Measurements from ENCODE around the gene ENG. TPM values are rescaled to one million over a fixed set of nuclear protein-coding genes. Genes with fewer than 3 reads are reported as not detected.

Gene ENG
- 10 to 100 TPM; 18.3 to 35.5 (median 34.8) TPM for total RNA-seq
- long read RNA-seq, donor 1, transcript ENG-202 (15 exons, 3,048 nt) = major isoform, 68 of 113 reads
- long read RNA-seq, donor 1, partial matches to known transcripts = 35 of 113 reads
- long read RNA-seq, donor 1, other reads (novel, unspliced or antisense) = 9 of 113 reads
- long read RNA-seq, donor 2, transcript ENG-202 (15 exons, 3,048 nt) = major isoform, 12 of 20 reads
- long read RNA-seq, donor 2, partial matches to known transcripts = 7 of 20 reads
- long read RNA-seq, donor 2, other reads (novel, unspliced or antisense) = 1 of 20 reads

- TF ChIP-seq, protein P1, sequence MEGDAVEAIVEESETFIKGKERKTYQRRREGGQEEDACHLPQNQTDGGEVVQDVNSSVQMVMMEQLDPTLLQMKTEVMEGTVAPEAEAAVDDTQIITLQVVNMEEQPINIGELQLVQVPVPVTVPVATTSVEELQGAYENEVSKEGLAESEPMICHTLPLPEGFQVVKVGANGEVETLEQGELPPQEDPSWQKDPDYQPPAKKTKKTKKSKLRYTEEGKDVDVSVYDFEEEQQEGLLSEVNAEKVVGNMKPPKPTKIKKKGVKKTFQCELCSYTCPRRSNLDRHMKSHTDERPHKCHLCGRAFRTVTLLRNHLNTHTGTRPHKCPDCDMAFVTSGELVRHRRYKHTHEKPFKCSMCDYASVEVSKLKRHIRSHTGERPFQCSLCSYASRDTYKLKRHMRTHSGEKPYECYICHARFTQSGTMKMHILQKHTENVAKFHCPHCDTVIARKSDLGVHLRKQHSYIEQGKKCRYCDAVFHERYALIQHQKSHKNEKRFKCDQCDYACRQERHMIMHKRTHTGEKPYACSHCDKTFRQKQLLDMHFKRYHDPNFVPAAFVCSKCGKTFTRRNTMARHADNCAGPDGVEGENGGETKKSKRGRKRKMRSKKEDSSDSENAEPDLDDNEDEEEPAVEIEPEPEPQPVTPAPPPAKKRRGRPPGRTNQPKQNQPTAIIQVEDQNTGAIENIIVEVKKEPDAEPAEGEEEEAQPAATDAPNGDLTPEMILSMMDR (IDR thresholded peaks at IDR 0.05) = no peak
- DNase-seq (peak; percentile 62 to 84 (median 65)), ATAC-seq (peak; percentile 69)
- no peaks in the 10 kb centered on the region for H3K4me1 ChIP-seq (ENCODE audit: low read depth)
- H3K4me3 ChIP-seq = peak within 1 kb of the TSS; percentile 7
- H3K9me3 ChIP-seq = peaks cover 6% of the 10 kb centered on the region
- no peaks in the 10 kb centered on the region for H3K36me3 ChIP-seq (ENCODE audit: low read depth)
- intact Hi-C loops (cut with DNase I, micrococcal nuclease) = no loop called here
These were observed at the start of gene ENG for GRCh38 chr9:127854184-127854806. ENG (minus strand) TSS chr9:127854658; CDS start chr9:127854355, 303 bp downstream.

GRCh38 chr9:127903557-127904475, 49.4 kb upstream of the ENG start:
- TF ChIP-seq, protein P1 (IDR thresholded peaks at IDR 0.05) = no peak
- H3K4me1 ChIP-seq (ENCODE audit: low read depth) = peaks cover 72% of the 10 kb centered on the region

DNA sequence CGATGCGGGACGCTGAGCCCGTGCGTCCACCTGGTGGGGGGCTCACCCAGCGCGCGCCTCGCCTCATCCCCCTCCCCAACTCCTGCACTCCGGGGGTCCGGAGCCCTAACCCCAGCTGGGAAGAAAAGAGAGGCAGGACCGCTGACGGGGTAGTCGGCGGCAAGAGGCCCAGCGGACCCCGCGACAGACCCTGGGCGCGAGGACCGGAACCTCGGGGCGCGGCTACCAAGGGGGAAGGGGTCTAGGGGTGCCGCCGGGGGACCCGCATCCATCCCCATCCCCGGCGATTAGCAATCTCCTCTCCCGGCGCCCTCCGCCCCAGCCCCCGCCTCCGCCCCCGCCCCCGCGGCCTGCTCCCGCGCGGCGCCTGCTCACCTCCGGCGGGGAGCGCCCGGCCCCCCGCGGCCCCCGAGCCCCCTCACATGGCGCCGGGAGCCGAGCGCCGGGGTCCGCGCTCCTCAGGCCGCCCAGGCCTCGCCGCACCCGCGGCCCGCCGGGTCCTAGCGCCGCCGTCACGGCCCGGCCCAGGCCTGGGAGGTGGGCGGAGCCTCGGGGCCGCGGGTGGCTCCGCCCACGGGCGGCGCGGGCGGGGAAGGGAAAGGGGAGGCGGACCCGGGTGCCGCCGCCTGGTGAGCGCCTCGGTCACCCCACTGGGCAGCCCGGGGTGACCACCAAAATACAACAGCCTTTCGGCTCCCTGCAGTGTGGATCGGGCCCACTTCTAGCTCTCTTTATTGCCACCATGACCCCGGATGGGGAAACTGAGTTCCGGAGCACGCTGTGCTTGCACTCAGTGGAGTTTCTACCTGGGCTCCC, 44.9 kb upstream of the ENG start, which contains the start of gene ST6GALNAC6:
ST6GALNAC6 (minus strand) TSS at position 476 of the 816 bp plus-strand sequence. CDS start 1,622 bp downstream, outside the sequence.
- Histone ChIP-seq H3K36me3 (ENCODE audit: low read depth) (peaks cover 8% of the 10 kb centered on the region), H3K9me3 (no peaks in the 10 kb centered on the region), H3K4me1 (ENCODE audit: low read depth) (peaks cover 52% of the 10 kb centered on the region), H3K4me3 (peak within 1 kb of the TSS; percentile 75)
- ATAC-seq (peak; percentile 77), DNase-seq (peak; percentile 78 to 87 (median 79))
- TF ChIP-seq, protein P1 (IDR thresholded peaks at IDR 0.05) = no peak
- intact Hi-C loops (cut with DNase I, micrococcal nuclease) = no loop called here

More at GRCh38 chr9:127903557-127904475, 49.4 kb upstream of the ENG start:
- Histone ChIP-seq H3K9me3 (no peaks in the 10 kb centered on the region), H3K36me3 (ENCODE audit: low read depth) (no peaks in the 10 kb centered on the region), H3K4me3 (no peak overlapping the region)
- ATAC-seq = peak; percentile 72
- DNase-seq = peak; percentile 94 to 96 (median 96)
- intact Hi-C loops (cut with DNase I, micrococcal nuclease) = no loop called here

DNA sequence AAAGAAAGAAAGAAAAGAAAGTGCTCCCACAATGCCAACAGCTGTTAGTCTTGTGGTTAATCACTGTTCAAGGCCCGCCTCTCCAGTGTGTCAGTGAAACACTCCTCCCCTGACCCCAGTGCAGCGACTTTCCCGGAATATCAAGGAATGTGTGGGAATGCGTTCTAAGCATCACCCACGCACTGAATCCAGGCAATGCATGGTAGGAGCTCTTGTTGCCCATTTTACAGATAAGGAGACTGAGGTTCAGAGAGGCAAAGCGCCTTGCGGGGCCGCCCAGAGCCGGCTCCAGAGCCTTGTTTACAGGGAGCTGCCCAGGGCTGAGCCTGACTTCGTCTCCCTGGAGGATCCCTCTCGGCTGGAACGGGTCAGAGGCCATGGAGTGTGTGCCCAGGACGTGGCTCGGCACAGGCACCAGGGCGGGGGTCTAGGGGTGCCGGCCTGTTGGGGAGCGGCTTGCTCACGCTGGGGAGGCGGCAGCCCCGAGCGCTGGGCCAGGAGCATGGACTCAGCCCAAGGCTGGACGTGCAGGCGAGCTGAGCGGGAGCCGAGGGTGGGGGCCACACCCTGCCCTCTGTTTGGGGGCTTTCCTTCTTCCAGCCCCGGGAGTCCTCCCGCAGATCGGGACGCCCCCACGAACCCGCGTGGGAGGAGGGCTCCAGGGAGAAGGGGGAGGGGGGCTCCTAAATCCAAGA, 44.1 kb upstream of the ENG start:
- H3K4me1 ChIP-seq (ENCODE audit: low read depth) = peaks cover 44% of the 10 kb centered on the region
- peaks cover 10% of the 10 kb centered on the region for H3K36me3 ChIP-seq (ENCODE audit: low read depth)
- DNase-seq (peak in 1 of 3 donors; percentile 67), ATAC-seq (peak; percentile 29)
- intact Hi-C loops (cut with DNase I, micrococcal nuclease) = no loop called here
- peaks cover 7% of the 10 kb centered on the region for H3K9me3 ChIP-seq
- TF ChIP-seq, protein P1 (IDR thresholded peaks at IDR 0.05) = no peak
- H3K4me3 ChIP-seq = peak overlapping the region; percentile 75

Measured in mucosa of descending colon (tissue), 3 donors.